HG03460 (cell line): ENCODE data around the gene RMC1.

Experiments
- ATAC-seq: cut with Tn5 transposase; IDR thresholded peaks from one replicate; pipeline ENCODE4 v1.9.1; 2021; ENCODE audit not compliant: unreplicated experiment

Gene RMC1

GRCh38 chr18:23578891-23579653 is 75.8 kb downstream of the RMC1 start:
- ATAC-seq: no peak

GRCh38 chr18:23580677-23581367 is 77.5 kb downstream of the RMC1 start:
- ATAC-seq: no peak
